Loucy (cell line): Measurements from ENCODE around the gene STPG1.

Experiments used
- H2AFZ ChIP-seq: fragments of 200-600 bp; sonication (generic); 2 replicates; pipeline ENCODE4 v1.6.0; 2016; ENCODE audit warnings: antibody characterized with exemption, mild to moderate bottlenecking, low read length, moderate library complexity
- H3F3A ChIP-seq: fragments of 200-600 bp; 2 replicates; pipeline ENCODE4 v1.6.0; 2016; ENCODE audit warnings: antibody characterized with exemption, low read depth, mild to moderate bottlenecking
- H3K27me3 ChIP-seq: fragments of 200-600 bp; sonication (generic); 2 replicates; pipeline ENCODE4 v1.6.1; 2014; ENCODE audit warnings: low read length, mild to moderate bottlenecking; ENCODE audit not compliant: insufficient read depth, poor library complexity, severe bottlenecking
- H3K36me3 ChIP-seq: fragments of 200-600 bp; sonication (generic); 2 replicates; pipeline ENCODE4 v1.6.1; 2016; ENCODE audit warnings: low read length; ENCODE audit not compliant: insufficient read depth
- H3K4me1 ChIP-seq: fragments of 200-600 bp; sonication (generic); 2 replicates; pipeline ENCODE4 v1.5.1; 2014; ENCODE audit warnings: low read length, mild to moderate bottlenecking; ENCODE audit not compliant: insufficient read depth, poor library complexity, severe bottlenecking
- H3K4me2 ChIP-seq: fragments of 200-600 bp; sonication (generic); 2 replicates; pipeline ENCODE4 v1.6.0; 2014; ENCODE audit warnings: antibody characterized with exemption, low read length, low read depth, mild to moderate bottlenecking; ENCODE audit not compliant: poor library complexity, severe bottlenecking
- H3K4me3 ChIP-seq: fragments of 200-600 bp; sonication (generic); 2 replicates; pipeline ENCODE4 v1.5.1; 2014; ENCODE audit warnings: low read length, mild to moderate bottlenecking, mixed read lengths; ENCODE audit not compliant: poor library complexity, severe bottlenecking
- H3K79me2 ChIP-seq: fragments of 200-600 bp; sonication (generic); 2 replicates; pipeline ENCODE4 v1.6.1; 2014; ENCODE audit warnings: low read length; ENCODE audit not compliant: insufficient read depth
- H3K9ac ChIP-seq: fragments of 200-600 bp; sonication (generic); 2 replicates; pipeline ENCODE4 v1.6.0; 2014; ENCODE audit warnings: mild to moderate bottlenecking, low read depth, low read length, moderate library complexity; ENCODE audit not compliant: poor library complexity, severe bottlenecking
- H3K9me2 ChIP-seq: fragments of 200-600 bp; sonication (generic); replicated peaks from 2 replicates; pipeline ENCODE4 v1.6.1; 2016; ENCODE audit warnings: low read depth, low read length, mixed read lengths
- H3K9me3 ChIP-seq: fragments of 200-600 bp; sonication (generic); 2 replicates; pipeline ENCODE4 v1.6.1; 2014; ENCODE audit warnings: mild to moderate bottlenecking, antibody characterized with exemption, low read length, low read depth; ENCODE audit not compliant: insufficient read depth
- H4K20me1 ChIP-seq: fragments of 200-600 bp; sonication (generic); 2 replicates; pipeline ENCODE4 v1.6.0; 2014; ENCODE audit warnings: antibody characterized with exemption, low read length, mild to moderate bottlenecking; ENCODE audit not compliant: insufficient read depth, poor library complexity, severe bottlenecking
- EZH2phosphoT487 ChIP-seq: fragments of 200-600 bp; IDR thresholded peaks from 2 replicates; pipeline ENCODE4 v1.6.1; 2018; ENCODE audit warnings: antibody characterized with exemption, mild to moderate bottlenecking, moderate library complexity, borderline replicate concordance
- TF ChIP-seq, protein P1 (sequence below): fragments of 200-600 bp; sonication (generic); conservative IDR thresholded peaks from 2 replicates; pipeline ENCODE4 v1.5.1; 2014; ENCODE audit warnings: mild to moderate bottlenecking, antibody characterized with exemption, low read length

STPG1 gene

DNA sequence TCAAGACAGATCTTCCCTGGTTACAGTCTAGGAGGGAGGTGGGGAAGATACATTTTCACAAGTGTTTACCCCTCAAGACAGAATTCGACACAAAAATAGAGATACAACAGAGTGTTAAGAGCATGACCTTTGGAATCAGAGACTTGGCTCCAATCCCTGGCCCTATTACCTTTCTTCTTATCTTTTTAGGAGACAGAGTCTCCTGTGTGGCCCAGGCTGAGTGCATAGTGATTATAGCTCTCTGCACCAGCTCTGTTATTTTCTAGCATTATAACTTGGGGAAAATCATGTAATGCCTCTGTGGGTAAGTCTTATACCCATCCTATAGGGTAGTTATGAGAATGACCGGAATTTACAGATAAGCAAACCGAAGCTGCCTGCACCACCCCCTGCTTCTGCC lies 11.9 kb upstream of the STPG1 start:
- H3K27me3 ChIP-seq = no peaks in the 10 kb centered on the region
- no peaks in the 10 kb centered on the region for H4K20me1 ChIP-seq
- no peak overlapping the region for H3K4me2 ChIP-seq
- H3K9me3 ChIP-seq = no peaks in the 10 kb centered on the region
- TF ChIP-seq, protein P1, sequence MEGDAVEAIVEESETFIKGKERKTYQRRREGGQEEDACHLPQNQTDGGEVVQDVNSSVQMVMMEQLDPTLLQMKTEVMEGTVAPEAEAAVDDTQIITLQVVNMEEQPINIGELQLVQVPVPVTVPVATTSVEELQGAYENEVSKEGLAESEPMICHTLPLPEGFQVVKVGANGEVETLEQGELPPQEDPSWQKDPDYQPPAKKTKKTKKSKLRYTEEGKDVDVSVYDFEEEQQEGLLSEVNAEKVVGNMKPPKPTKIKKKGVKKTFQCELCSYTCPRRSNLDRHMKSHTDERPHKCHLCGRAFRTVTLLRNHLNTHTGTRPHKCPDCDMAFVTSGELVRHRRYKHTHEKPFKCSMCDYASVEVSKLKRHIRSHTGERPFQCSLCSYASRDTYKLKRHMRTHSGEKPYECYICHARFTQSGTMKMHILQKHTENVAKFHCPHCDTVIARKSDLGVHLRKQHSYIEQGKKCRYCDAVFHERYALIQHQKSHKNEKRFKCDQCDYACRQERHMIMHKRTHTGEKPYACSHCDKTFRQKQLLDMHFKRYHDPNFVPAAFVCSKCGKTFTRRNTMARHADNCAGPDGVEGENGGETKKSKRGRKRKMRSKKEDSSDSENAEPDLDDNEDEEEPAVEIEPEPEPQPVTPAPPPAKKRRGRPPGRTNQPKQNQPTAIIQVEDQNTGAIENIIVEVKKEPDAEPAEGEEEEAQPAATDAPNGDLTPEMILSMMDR = no peak
- no peak for TF ChIP-seq EZH2phosphoT487
- H3K9me2 ChIP-seq = no peaks in the 10 kb centered on the region
- no peak overlapping the region for H3K9ac ChIP-seq
- H3K4me3 ChIP-seq = no peak overlapping the region
- H3K36me3 ChIP-seq = no peaks in the 10 kb centered on the region; the same call in 1 of the 2 replicates
- no peaks in the 10 kb centered on the region for H3K4me1 ChIP-seq
- no peak overlapping the region for H2AFZ ChIP-seq
- H3F3A ChIP-seq = no peaks in the 10 kb centered on the region
- no peaks in the 10 kb centered on the region for H3K79me2 ChIP-seq

GRCh38 chr1:24424990-24425389 lies 11.4 kb upstream of the STPG1 start:
- H3K4me3 ChIP-seq = no peak overlapping the region
- no peak for TF ChIP-seq EZH2phosphoT487
- TF ChIP-seq, protein P1 = no peak
- no peaks in the 10 kb centered on the region for H3K9me2 ChIP-seq
- H3F3A ChIP-seq = no peaks in the 10 kb centered on the region
- H4K20me1 ChIP-seq = no peaks in the 10 kb centered on the region
- H3K79me2 ChIP-seq = no peaks in the 10 kb centered on the region
- no peaks in the 10 kb centered on the region for H3K27me3 ChIP-seq
- H3K36me3 ChIP-seq = no peaks in the 10 kb centered on the region; the same call in 1 of the 2 replicates
- H3K4me2 ChIP-seq = no peak overlapping the region
- no peak overlapping the region for H2AFZ ChIP-seq
- H3K9ac ChIP-seq = no peak overlapping the region
- H3K4me1 ChIP-seq = no peaks in the 10 kb centered on the region
- H3K9me3 ChIP-seq = no peaks in the 10 kb centered on the region

DNA sequence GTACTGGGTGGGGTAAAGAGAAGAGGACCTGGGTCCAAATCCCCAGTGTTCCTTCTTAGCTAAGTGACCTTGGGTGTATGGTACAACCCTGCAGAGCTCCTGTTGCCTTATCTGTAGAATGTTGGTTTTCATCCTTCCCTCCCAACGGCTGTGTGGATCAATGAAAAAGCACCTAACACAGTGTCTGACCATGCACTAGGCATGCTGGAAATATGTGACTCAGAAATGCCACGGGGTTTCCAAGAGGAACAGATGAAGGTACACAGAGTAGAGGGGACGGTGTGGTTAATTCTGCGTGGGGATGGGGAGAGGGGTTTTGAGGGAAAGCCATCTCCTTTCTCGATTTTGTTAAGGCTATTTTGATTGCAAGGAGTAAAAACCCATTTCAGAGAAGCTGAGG lies 10.6 kb upstream of the STPG1 start:
- TF ChIP-seq, protein P1 = no peak
- no peak for TF ChIP-seq EZH2phosphoT487
- Histone ChIP-seq H3K4me3 (no peak overlapping the region), H2AFZ (no peak overlapping the region)

More for the DNA sequence above, 10.6 kb upstream of the STPG1 start:
- H3K9me2 ChIP-seq = no peaks in the 10 kb centered on the region
- peaks cover 4% of the 10 kb centered on the region for H3K4me1 ChIP-seq
- no peak overlapping the region for H3K9ac ChIP-seq
- H3K27me3 ChIP-seq = no peaks in the 10 kb centered on the region
- H3K36me3 ChIP-seq = no peaks in the 10 kb centered on the region; the same call in 1 of the 2 replicates
- no peaks in the 10 kb centered on the region for H4K20me1 ChIP-seq
- H3K4me2 ChIP-seq = no peak overlapping the region
- no peaks in the 10 kb centered on the region for H3K79me2 ChIP-seq
- H3K9me3 ChIP-seq = no peaks in the 10 kb centered on the region
- no peaks in the 10 kb centered on the region for H3F3A ChIP-seq
